SK-N-SH (cell line): Measurements from ENCODE around the gene MCM9. TPM values are rescaled to one million over a fixed set of nuclear protein-coding genes. Genes with fewer than 3 reads are reported as not detected.
"Not testable (repeated sequence)": the region's sequence is repeated elsewhere in the genome, so short reads cannot be mapped to it uniquely, and the experiment has no call there.

Source experiments
- CTCF ChIA-PET: fragments of 300-600, 350-600 bp; formaldehyde crosslinking; extraction: SDS; loops from one replicate; lab custom pipeline; 2021; lab: Yijun Ruan, JAX
- POLR2A ChIA-PET: fragments of 350-600 bp; sonication (Branson Sonifier 250); formaldehyde crosslinking; extraction: SDS; loops from one replicate; lab custom pipeline; 2020; ENCODE audit warnings: antibody characterized with exemption, inconsistent platforms; lab: Yijun Ruan, JAX
- DNase-seq: peaks from one replicate; pipeline ENCODE4 v3.0.0; 2012
- H2AFZ ChIP-seq: fragments of 200-600 bp; sonication (generic); 2 replicates; pipeline ENCODE4 v1.8.1; 2016; ENCODE audit warnings: antibody characterized with exemption, mild to moderate bottlenecking, low read depth
- H3F3A ChIP-seq: fragments of 200-600 bp; sonication (generic); replicated peaks from 2 replicates; pipeline ENCODE3; 2016; ENCODE audit warnings: antibody characterized with exemption, mild to moderate bottlenecking; ENCODE audit not compliant: insufficient read depth
- H3K27ac ChIP-seq, 2 experiments: fragments of 200-500 bp in 1 of 2; fragments of 200-600 bp in 1 of 2; sonication (Bioruptor generic) in 1 of 2; sonication (generic), shearing (Covaris generic) in 1 of 2; 2 replicates each; pipeline versions ENCODE4 v1.5.1 to v1.6.1; 2014 to 2016; ENCODE audit warnings: low read depth in 2 of 2, inconsistent platforms in 1 of 2, low read length in 1 of 2, mild to moderate bottlenecking in 1 of 2, mixed read lengths in 1 of 2
- H3K27me3 ChIP-seq: fragments of 200-600 bp; sonication (generic), shearing (Covaris generic); 2 replicates; pipeline ENCODE4 v1.6.1; 2016; ENCODE audit warnings: mixed run types; ENCODE audit not compliant: insufficient read depth
- H3K36me3 ChIP-seq, 2 experiments: fragments of 200-500 bp in 1 of 2; fragments of 200-600 bp in 1 of 2; sonication (Bioruptor generic) in 1 of 2; sonication (generic) in 1 of 2; replicated peaks in 1 of 2; 2 replicates each; pipeline versions ENCODE3 to v1.5.1; 2014 to 2016; ENCODE audit warnings: low read length in 1 of 2, mild to moderate bottlenecking in 1 of 2; ENCODE audit not compliant: insufficient read depth in 2 of 2, control insufficient read depth in 1 of 2
- H3K4me1 ChIP-seq, 2 experiments: fragments of 200-500 bp in 1 of 2; fragments of 200-600 bp in 1 of 2; sonication (Bioruptor generic) in 1 of 2; sonication (generic), shearing (Covaris generic) in 1 of 2; 2 replicates each; pipeline versions ENCODE4 v1.5.1 to v1.6.1; 2014 to 2016; ENCODE audit warnings: low read depth in 1 of 2, low read length in 1 of 2, mixed run types in 1 of 2; ENCODE audit not compliant: insufficient read depth in 2 of 2, control insufficient read depth in 1 of 2
- H3K4me2 ChIP-seq: fragments of 200-600 bp; sonication (generic), shearing (Covaris generic); 2 replicates; pipeline ENCODE4 v1.6.1; 2017; ENCODE audit warnings: mixed run types
- H3K4me3 ChIP-seq, 2 experiments: fragments of 200-500 bp in 1 of 2; fragments of 200-600 bp in 1 of 2; sonication (Bioruptor generic) in 1 of 2; sonication (generic), shearing (Covaris generic) in 1 of 2; 2 replicates each; pipeline versions ENCODE4 v1.5.1 to v1.8.1; 2014 to 2016; ENCODE audit warnings: low read depth in 2 of 2, inconsistent platforms in 1 of 2, low read length in 1 of 2, mild to moderate bottlenecking in 1 of 2, mixed read lengths in 1 of 2, moderate library complexity in 1 of 2
- H3K79me2 ChIP-seq: fragments of 200-600 bp; sonication (generic); 2 replicates; pipeline ENCODE4 v1.8.1; 2017; ENCODE audit warnings: mild to moderate bottlenecking; ENCODE audit not compliant: insufficient read depth
- H3K9ac ChIP-seq: fragments of 200-600 bp; sonication (generic); 2 replicates; pipeline ENCODE4 v1.6.1; 2017; ENCODE audit warnings: mixed run types
- H3K9me2 ChIP-seq: fragments of 200-600 bp; sonication (generic); 2 replicates; pipeline ENCODE4 v1.6.1; 2017; ENCODE audit warnings: mixed run types
- H3K9me3 ChIP-seq: fragments of 200-600 bp; sonication (generic); 2 replicates; pipeline ENCODE4 v1.6.1; 2017; ENCODE audit warnings: mixed run types, mild to moderate bottlenecking, moderate library complexity
- H4K20me1 ChIP-seq: fragments of 200-600 bp; sonication (generic); 2 replicates; pipeline ENCODE4 v1.6.1; 2017; ENCODE audit warnings: mild to moderate bottlenecking, mixed run types; ENCODE audit not compliant: insufficient read depth
- CHD2 ChIP-seq: fragments of 150-350 bp; IDR thresholded peaks from 2 replicates; pipeline ENCODE4 v1.6.1; 2018; ENCODE audit warnings: low read length; ENCODE audit not compliant: partially characterized antibody
- EZH2phosphoT487 ChIP-seq: fragments of 200-600 bp; sonication (generic); IDR thresholded peaks from 2 replicates; pipeline ENCODE4 v1.6.1; 2017; ENCODE audit warnings: low read depth, mixed run types, mild to moderate bottlenecking, antibody characterized with exemption, moderate library complexity, borderline replicate concordance
- FOSL2 ChIP-seq: IDR thresholded peaks from 2 replicates; pipeline ENCODE4 v1.4.0; 2012; ENCODE audit warnings: low read depth, mild to moderate bottlenecking, moderate library complexity, borderline replicate concordance
- NRF1 ChIP-seq: IDR thresholded peaks from 2 replicates; pipeline ENCODE4 v1.6.1; 2012; ENCODE audit warnings: low read depth, mild to moderate bottlenecking, low read length
- RCOR1 ChIP-seq: fragments of 150-350 bp; IDR thresholded peaks from 2 replicates; pipeline ENCODE4 v1.6.1; 2017; ENCODE audit warnings: antibody characterized with exemption, low read length
- RXRA ChIP-seq: IDR thresholded peaks from 2 replicates; pipeline ENCODE4 v1.4.0; 2012; ENCODE audit warnings: low read depth, mild to moderate bottlenecking, borderline replicate concordance
- YY1 ChIP-seq: IDR thresholded peaks from 2 replicates; pipeline ENCODE4 v1.4.0; 2012; ENCODE audit warnings: low read depth, mild to moderate bottlenecking
- WGBS: methylation state at CpG from one replicate; pipeline ENCODE4 v1.1.6; 2017; ENCODE audit warnings: low lambda C conversion rate; 5-methylcytosine and 5-hydroxymethylcytosine counted together
- polyA plus RNA-seq, 3 experiments: library from polyadenylated mRNA; depleted of rRNA; stranded (reverse); fragments of >200 nt; gene quantifications; 2 replicates each; pipeline ENCODE4 v1.2.3, GENCODE V29; 2012
- TF ChIP-seq, protein P1 (sequence below): IDR thresholded peaks from 2 replicates; pipeline ENCODE4 v1.4.0; 2012; ENCODE audit warnings: low read depth, borderline replicate concordance
- TF ChIP-seq, protein P2 (sequence below): IDR thresholded peaks from 2 replicates; pipeline ENCODE4; 2012

Gene MCM9
- polyA plus RNA-seq, 1 of the 3 experiments (the other 2 are of a cell fraction) = 1.7 TPM

- H3K36me3 ChIP-seq = no peaks in the 10 kb centered on the region
- H3K4me2 ChIP-seq = no peak overlapping the region
- H3K4me3 ChIP-seq = no peak overlapping the region
- no peaks in the 10 kb centered on the region for H3F3A ChIP-seq
- H4K20me1 ChIP-seq = no peaks in the 10 kb centered on the region
- CTCF ChIA-PET = interaction anchor here (0.7 to 3.3 kb wide), 28 partner anchors 9 to 813 kb away, joined by 3 to 41 read pairs (median 4); partner anchors contain the start of gene MCM9
- no peak overlapping the region for H3K9ac ChIP-seq
- DNase-seq = no peak
- TF ChIP-seq RCOR1 (no peak), RXRA (no peak), FOSL2 (no peak), EZH2phosphoT487 (no peak), YY1 (no peak), CHD2 (no peak), NRF1 (no peak)
- TF ChIP-seq, protein P1, sequence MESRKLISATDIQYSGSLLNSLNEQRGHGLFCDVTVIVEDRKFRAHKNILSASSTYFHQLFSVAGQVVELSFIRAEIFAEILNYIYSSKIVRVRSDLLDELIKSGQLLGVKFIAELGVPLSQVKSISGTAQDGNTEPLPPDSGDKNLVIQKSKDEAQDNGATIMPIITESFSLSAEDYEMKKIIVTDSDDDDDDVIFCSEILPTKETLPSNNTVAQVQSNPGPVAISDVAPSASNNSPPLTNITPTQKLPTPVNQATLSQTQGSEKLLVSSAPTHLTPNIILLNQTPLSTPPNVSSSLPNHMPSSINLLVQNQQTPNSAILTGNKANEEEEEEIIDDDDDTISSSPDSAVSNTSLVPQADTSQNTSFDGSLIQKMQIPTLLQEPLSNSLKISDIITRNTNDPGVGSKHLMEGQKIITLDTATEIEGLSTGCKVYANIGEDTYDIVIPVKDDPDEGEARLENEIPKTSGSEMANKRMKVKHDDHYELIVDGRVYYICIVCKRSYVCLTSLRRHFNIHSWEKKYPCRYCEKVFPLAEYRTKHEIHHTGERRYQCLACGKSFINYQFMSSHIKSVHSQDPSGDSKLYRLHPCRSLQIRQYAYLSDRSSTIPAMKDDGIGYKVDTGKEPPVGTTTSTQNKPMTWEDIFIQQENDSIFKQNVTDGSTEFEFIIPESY = no peak
- TF ChIP-seq, protein P2, sequence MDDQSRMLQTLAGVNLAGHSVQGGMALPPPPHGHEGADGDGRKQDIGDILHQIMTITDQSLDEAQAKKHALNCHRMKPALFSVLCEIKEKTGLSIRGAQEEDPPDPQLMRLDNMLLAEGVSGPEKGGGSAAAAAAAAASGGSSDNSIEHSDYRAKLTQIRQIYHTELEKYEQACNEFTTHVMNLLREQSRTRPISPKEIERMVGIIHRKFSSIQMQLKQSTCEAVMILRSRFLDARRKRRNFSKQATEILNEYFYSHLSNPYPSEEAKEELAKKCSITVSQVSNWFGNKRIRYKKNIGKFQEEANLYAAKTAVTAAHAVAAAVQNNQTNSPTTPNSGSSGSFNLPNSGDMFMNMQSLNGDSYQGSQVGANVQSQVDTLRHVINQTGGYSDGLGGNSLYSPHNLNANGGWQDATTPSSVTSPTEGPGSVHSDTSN = no peak
- TF ChIP-seq, all 33 proteins: peak for 0
- Histone ChIP-seq H3K79me2 (no peaks in the 10 kb centered on the region), H3K9me3 (no peaks in the 10 kb centered on the region), H3K4me1 (peaks cover 0 to 5% of the 10 kb centered on the region in 2 experiments; a peak in 2 of 4 replicates), H2AFZ (no peak overlapping the region), H3K27ac (no peak overlapping the region), H3K9me2 (no peaks in the 10 kb centered on the region), H3K27me3 (no peaks in the 10 kb centered on the region)
- POLR2A ChIA-PET = no interaction called here
- 65% methylated on average over 4 of the region's 4 CpGs for WGBS
Measured at GRCh38 chr6:118799826-118800225, 135.1 kb downstream of the MCM9 start.

DNA sequence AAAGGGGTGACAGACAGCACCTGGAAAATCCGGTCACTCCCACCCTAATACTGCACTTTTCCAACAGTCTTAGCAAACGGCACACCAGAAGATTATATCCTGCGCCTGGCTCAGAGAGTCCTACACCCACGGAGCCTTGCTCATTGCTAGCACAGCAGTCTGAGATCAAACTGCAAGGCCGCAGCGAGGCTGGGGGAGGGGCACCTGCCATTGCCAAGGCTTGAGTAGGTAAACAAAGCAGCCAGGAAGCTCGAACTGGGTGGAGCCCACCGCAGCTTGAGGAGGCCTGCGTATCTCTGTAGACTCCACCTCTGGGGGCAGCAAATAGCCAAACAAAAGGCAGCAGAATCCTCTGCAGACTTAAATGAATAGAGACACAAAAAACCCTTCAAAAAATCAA, 138.4 kb downstream of the MCM9 start:
- H3K4me2 ChIP-seq, H3K27ac ChIP-seq, H3K4me1 ChIP-seq, H4K20me1 ChIP-seq, H3K27me3 ChIP-seq, H3K79me2 ChIP-seq, H3F3A ChIP-seq, H3K4me3 ChIP-seq, H2AFZ ChIP-seq, H3K9me2 ChIP-seq, DNase-seq, H3K36me3 ChIP-seq, POLR2A ChIA-PET, H3K9ac ChIP-seq, H3K9me3 ChIP-seq: not testable (repeated sequence)
- CTCF ChIA-PET = interaction anchor here (0.6 kb wide), 1 partner anchor 167 kb away, joined by 3 read pairs; no protein-coding TSS in a partner anchor
- 80% methylated on average over 9 of the region's 9 CpGs for WGBS
